GM10847 (cell line): ENCODE results near the gene PSMD5.

Experiments
- POLR2A ChIP-seq: IDR thresholded peaks from 2 replicates; pipeline ENCODE4 v1.6.1; 2011; ENCODE audit not compliant: insufficient read length; ENCODE audit errors: extremely low read depth

PSMD5 gene

DNA sequence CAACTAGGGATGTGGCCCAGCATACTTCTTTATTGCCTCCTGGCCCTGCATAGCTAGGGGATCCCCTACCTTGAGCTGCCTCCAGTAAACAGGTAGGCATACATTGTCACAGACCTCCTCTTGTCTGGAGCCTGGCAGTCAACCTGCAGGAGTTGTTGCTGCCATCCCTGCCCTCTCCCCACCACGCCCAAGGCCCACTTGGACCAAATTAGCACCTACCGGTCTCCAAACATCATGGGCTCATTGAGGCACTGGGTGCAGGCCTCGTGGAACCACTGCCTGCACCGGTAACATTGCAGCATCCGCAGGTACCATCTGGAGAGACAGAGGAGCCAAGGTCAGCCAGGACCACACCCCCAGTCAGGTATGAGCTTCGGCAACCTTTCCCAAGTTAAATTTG, 23.9 kb upstream of the PSMD5 start:
- TF ChIP-seq POLR2A: no peak

GRCh38 chr9:120865809-120866208, 23.1 kb upstream of the PSMD5 start:
- TF ChIP-seq POLR2A: no peak

DNA sequence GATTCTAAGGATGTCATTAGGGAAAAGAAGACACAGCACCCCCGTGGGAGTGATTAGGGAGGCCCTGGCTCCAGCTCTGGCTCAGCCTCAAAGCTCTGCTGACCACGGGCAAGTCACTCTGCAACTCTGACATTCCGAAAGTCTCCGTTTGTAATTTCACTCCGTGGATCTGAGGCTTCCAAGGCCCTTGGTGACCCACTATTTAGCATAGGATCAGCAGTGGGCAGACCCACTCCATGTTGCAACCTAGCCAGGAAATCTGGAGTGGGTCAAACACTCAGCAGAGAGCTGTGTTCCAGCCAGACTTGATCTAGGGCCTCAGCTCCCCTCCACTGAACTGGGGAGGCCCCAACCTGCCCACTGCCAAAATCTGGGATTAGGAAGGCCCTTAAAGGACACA, 22.5 kb upstream of the PSMD5 start:
- TF ChIP-seq POLR2A: no peak

- no peak for TF ChIP-seq POLR2A
Measured at GRCh38 chr9:120864719-120865118, 22.0 kb upstream of the PSMD5 start.

GRCh38 chr9:120863833-120864232, 21.1 kb upstream of the PSMD5 start:
- no peak for TF ChIP-seq POLR2A

DNA sequence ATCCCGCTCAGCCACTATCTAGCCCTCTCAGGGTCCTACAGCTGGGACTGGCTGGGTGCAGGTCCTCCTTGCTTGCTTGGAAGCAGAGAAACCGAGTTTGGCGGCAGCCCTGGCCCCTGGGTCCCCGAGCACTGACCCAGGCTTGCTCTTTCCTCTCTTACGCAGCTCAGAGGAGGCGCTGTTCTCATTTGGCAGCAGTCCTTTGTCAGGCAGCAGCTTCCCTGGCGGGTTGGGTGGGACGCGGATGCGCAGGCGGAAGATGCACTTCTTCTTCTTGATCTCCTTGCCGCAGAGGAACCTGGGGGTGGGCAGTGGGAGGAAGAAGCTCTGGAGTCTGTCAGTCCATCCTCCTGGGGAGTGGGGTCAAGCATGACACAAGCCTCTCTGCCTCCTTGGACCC, 19.7 kb upstream of the PSMD5 start:
- no peak for TF ChIP-seq POLR2A

DNA sequence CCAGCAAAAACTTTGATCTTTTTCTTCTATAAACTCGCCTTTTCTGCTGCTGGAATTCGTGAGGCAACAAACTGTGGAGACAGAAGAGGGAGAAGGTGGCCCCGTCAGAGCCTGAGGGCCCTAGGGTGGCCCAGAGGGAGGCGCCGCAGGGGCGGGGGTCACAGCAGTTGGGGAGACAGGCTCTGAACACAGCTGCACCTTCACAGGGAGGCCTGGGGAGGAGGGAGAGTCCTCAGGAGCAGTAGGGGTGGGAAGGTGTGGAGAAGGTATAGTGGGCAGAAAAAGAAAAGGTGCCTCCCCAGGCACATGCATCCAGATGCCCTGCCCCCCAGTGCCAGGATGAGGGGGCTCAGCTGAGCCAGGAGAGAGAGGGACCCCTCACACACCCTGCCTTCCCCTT, 19.2 kb upstream of the PSMD5 start:
- TF ChIP-seq POLR2A: no peak

DNA sequence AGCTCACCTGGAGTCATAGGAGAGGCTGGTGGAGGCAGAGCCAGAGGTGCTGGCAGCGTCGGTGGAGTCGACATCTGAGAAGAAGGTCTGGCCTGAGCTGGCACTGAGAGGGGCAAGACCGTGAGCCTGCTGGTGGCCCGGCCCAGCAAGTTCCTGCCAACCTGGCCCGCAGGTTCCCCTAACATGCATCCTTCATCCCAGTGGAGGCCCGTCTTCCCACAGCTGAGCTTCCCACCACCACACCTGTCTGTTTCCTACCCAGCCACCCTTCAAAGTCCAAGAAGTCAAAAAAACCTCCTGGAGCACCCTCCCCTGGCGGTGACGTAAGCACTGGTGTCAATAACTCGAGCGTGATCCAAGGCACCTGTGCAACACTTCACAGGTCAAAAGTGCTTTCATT, 17.4 kb upstream of the PSMD5 start:
- TF ChIP-seq POLR2A: no peak

DNA sequence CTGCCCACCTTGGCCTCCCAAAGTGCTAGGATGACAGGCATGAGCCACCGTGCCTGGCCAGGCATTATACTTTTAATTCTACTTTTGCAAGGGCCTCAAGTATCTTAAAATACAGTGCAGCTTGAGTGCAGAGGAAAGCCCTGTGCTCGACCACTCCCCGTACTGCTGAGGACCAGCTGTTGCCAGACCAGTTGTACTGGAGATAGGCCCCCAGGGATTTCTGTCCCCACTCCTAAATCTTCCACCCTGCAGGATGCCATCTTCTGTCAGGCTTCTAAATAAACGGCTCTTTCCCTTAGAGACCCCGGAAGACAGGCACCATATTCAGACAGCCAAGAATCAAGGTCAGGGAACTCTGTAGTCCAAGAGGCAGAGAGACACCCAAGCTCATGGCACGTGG, 16.6 kb upstream of the PSMD5 start:
- TF ChIP-seq POLR2A: no peak

DNA sequence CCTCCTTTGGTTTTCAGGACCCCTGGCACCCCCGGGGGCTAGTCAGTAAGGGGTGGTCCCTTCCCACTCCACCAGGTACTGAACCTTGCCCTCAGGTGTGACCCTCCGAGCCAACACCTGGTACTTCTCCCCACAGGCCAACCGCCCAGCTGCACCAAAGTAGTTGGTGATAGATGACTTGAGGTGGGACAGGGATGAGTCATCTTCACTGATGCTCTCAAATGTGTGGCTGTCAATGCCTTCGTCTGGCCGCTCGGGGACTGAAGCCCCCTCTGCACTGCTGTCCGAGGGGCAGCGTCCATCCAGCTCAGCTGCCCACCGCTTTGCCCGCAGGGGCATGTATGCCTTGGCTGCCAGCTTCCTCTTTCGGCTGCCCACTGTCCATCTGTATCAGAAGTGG, 15.2 kb upstream of the PSMD5 start:
- no peak for TF ChIP-seq POLR2A

DNA sequence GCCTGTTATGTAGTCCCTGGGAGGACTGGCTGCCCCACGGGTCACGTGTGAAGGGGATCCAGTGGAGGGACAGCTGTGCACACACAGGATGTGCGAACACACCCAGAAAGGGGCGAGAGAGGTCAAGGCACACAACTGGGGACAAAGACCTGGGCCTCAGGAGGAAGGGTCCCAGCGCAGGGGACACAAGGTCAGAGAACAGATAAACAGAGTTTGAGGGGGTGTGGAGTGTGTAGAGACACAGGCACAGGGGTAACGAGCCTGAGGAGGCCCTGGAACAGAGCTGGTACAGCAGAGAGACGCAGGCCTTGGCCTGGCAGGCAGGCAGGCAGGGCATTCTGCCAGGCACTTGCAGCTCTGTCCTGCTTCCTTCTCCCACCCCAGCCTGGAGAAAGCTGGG, 14.8 kb upstream of the PSMD5 start:
- no peak for TF ChIP-seq POLR2A

DNA sequence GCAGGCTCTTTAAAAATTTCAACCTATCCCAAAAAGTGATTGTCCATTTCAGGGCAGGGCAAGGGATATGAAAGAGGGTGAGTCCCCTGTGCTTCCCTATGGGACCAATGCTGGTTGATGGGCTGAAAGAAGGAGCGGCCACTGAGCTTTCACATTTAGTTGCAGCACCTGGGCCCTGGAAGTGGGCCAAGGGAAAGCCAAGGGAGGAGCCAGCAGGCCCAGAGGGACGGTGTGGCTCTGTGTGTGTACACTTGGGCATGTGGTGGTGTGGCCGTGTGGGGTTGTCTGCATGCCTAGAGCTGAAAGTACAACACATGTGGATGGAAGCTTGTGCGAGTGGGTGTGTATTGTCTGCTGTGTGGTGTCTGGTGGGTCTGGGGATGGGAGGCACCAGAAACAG, 14.0 kb upstream of the PSMD5 start:
- TF ChIP-seq POLR2A: no peak

GRCh38 chr9:120855827-120856670, 13.3 kb upstream of the PSMD5 start:
- no peak for TF ChIP-seq POLR2A

GRCh38 chr9:120854596-120855327, 12.0 kb upstream of the PSMD5 start:
- no peak for TF ChIP-seq POLR2A

DNA sequence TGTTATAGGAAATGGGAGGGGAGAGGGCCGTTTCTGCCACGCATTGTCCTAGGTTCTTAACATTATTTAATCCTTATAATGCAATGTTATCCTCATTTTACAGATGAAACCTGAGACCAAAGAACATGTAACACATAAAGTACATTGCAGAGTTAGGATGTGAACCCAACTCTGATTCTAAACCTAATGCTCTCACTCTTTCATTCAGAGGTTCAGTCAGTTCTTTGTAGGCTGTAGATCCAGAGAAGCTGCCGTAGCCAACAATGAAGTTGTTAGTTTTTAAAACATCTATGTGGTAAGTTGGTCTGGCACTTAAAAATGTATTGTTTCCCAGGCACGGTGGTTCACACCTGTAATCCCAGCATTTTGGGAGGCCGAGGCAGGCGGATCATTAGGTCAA, 10.5 kb upstream of the PSMD5 start:
- no peak for TF ChIP-seq POLR2A

- no peak for TF ChIP-seq POLR2A
Measured at GRCh38 chr9:120852240-120853010, 9.7 kb upstream of the PSMD5 start.

- TF ChIP-seq POLR2A: no peak
Measured at GRCh38 chr9:120851449-120851848, 8.7 kb upstream of the PSMD5 start.

GRCh38 chr9:120850315-120850714, 7.6 kb upstream of the PSMD5 start:
- no peak for TF ChIP-seq POLR2A
